HepG2 (cell line): ENCODE measurements around the gene SEMA3F. TPM values are rescaled to one million over a fixed set of nuclear protein-coding genes. Genes with fewer than 3 reads are reported as not detected.
A peak's percentile ranks its signal among the peaks of the same experiment; 100 is the strongest.

ENCODE experiments used
- ATAC-seq: fragments of 200-7000 bp; cut with Tn5 transposase; 3 replicates; pipeline ENCODE4 v1.9.1; 2020; ENCODE audit warnings: mild to moderate bottlenecking, moderate library complexity
- BruUV-seq: library from RNA; stranded (reverse); fragments of 400-500 nt; replicated peaks from 2 replicates; lab custom pipeline; 2021; lab: Mats Ljungman, UMichigan
- CTCF ChIA-PET: fragments of 300-600 bp; formaldehyde crosslinking; extraction: SDS; loops from one replicate; lab custom pipeline; 2021; ENCODE audit warnings: low total read pairs, inconsistent platforms, low intra/inter-chr PET ratio; lab: Yijun Ruan, JAX
- POLR2A ChIA-PET: fragments of 350-600 bp; sonication (Branson Sonifier 250); formaldehyde crosslinking; loops from one replicate; lab custom pipeline; 2020; ENCODE audit warnings: antibody characterized with exemption, inconsistent platforms; lab: Yijun Ruan, JAX
- DNase-seq: peaks from one replicate; pipeline ENCODE4 v3.0.0-alpha.2; 2015; ENCODE audit warnings: low spot score
- FAIRE-seq: peaks from 3 replicates; lab custom pipeline; 2011; peaks lifted over from hg19 to GRCh38; lab: Jason Lieb, UNC
- H2AFZ ChIP-seq: one replicate; pipeline ENCODE4 v1.6.1; 2011; ENCODE audit warnings: low read length, inconsistent platforms
- H3K27ac ChIP-seq: fragments of 300-600 bp; 3 replicates; pipeline ENCODE4 v1.8.0; 2011; ENCODE audit warnings: mixed run types, mild to moderate bottlenecking, mixed read lengths, low read length, inconsistent platforms; ENCODE audit not compliant: insufficient read depth; ENCODE audit errors: extremely low read length
- H3K27me3 ChIP-seq, 2 experiments: fragments of 200-600 bp in 1 of 2; 2 replicates in 1 of 2; 3 replicates in 1 of 2; pipeline versions ENCODE4 v1.6.0 to v1.8.0; 2011; ENCODE audit warnings: low read length in 2 of 2, mild to moderate bottlenecking in 2 of 2, moderate library complexity in 2 of 2, inconsistent platforms in 1 of 2; ENCODE audit not compliant: insufficient read depth in 2 of 2, control insufficient read depth in 1 of 2
- H3K36me3 ChIP-seq, 2 experiments: fragments of 200-600 bp in 1 of 2; replicated peaks in 1 of 2; 2 replicates in 1 of 2; 3 replicates in 1 of 2; pipeline versions ENCODE4 v1.5.1 to v1.8.0; 2011; ENCODE audit warnings: low read length in 2 of 2, inconsistent platforms in 1 of 2; ENCODE audit not compliant: insufficient read depth in 2 of 2, control insufficient read depth in 1 of 2
- H3K4me1 ChIP-seq: 2 replicates; pipeline ENCODE4 v1.5.1; 2012; ENCODE audit warnings: low read length, inconsistent platforms; ENCODE audit not compliant: insufficient read depth
- H3K4me2 ChIP-seq: 2 replicates; pipeline ENCODE4 v1.6.0; 2011; ENCODE audit warnings: low read depth, low read length, inconsistent platforms
- H3K4me3 ChIP-seq, 3 experiments: fragments of 200-600 bp in 1 of 3; sonication (generic), shearing (Covaris generic) in 1 of 3; replicated peaks in 1 of 3; 2 replicates each; pipeline ENCODE4 v1.5.1; 2011 to 2016; ENCODE audit warnings: low read length in 3 of 3, inconsistent platforms in 2 of 3, low read depth in 2 of 3, mild to moderate bottlenecking in 2 of 3, control low read depth in 1 of 3, mixed read lengths in 1 of 3; ENCODE audit not compliant: insufficient read depth in 1 of 3
- H3K79me2 ChIP-seq: one replicate; pipeline ENCODE4 v1.6.1; 2011; ENCODE audit warnings: low read length, inconsistent platforms; ENCODE audit not compliant: insufficient read depth
- H3K9ac ChIP-seq: 2 replicates; pipeline ENCODE4 v1.6.0; 2011; ENCODE audit warnings: mild to moderate bottlenecking, low read depth, low read length, inconsistent platforms; ENCODE audit not compliant: insufficient read depth
- H3K9me3 ChIP-seq: 2 replicates; pipeline ENCODE4 v1.5.1; 2012; ENCODE audit warnings: mild to moderate bottlenecking, low read length
- H4K20me1 ChIP-seq: 2 replicates; pipeline ENCODE4 v1.6.0; 2011; ENCODE audit warnings: inconsistent platforms, mild to moderate bottlenecking, low read length, moderate library complexity; ENCODE audit not compliant: insufficient read depth
- CENPX ChIP-seq: sonication (generic); formaldehyde crosslinking; IDR thresholded peaks from 2 replicates; pipeline ENCODE4 v1.9.0; 2021; ENCODE audit warnings: mild to moderate bottlenecking, missing genetic modification reagents, moderate library complexity
- HNRNPK ChIP-seq: fragments of 200-400 bp; formaldehyde crosslinking; IDR thresholded peaks from 2 replicates; pipeline ENCODE4 v1.6.1; 2018; ENCODE audit warnings: low read length, low read depth, moderate library complexity, mild to moderate bottlenecking; ENCODE audit not compliant: poor library complexity, severe bottlenecking
- RFX1 ChIP-seq: fragments of 450-650 bp; IDR thresholded peaks from 2 replicates; pipeline ENCODE4 v1.6.1; 2017
- SOX5 ChIP-seq: IDR thresholded peaks from 2 replicates; pipeline ENCODE4 v1.6.1; 2016; ENCODE audit warnings: borderline replicate concordance
- ZFAT ChIP-seq: sonication (generic); formaldehyde crosslinking; conservative IDR thresholded peaks from 2 replicates; pipeline ENCODE4 v1.8.1; 2023; ENCODE audit warnings: missing genetic modification reagents, inconsistent platforms
- ZNF337 ChIP-seq: sonication (generic); formaldehyde crosslinking; IDR thresholded peaks from 2 replicates; pipeline ENCODE4 v1.5.1; 2020; ENCODE audit warnings: missing genetic modification reagents, low read depth, mild to moderate bottlenecking, borderline replicate concordance
- ZNF460 ChIP-seq: sonication (generic); formaldehyde crosslinking; IDR thresholded peaks from 2 replicates; pipeline ENCODE4 v1.5.1; 2020; ENCODE audit warnings: missing genetic modification reagents, mild to moderate bottlenecking, borderline replicate concordance
- ZNF605 ChIP-seq: sonication (generic); formaldehyde crosslinking; IDR thresholded peaks from 2 replicates; pipeline ENCODE4 v1.8.0; 2022; ENCODE audit warnings: mild to moderate bottlenecking, missing genetic modification reagents
- ZNF674 ChIP-seq: sonication (generic); formaldehyde crosslinking; IDR thresholded peaks from 2 replicates; pipeline ENCODE4 v1.5.0; 2020; ENCODE audit warnings: low read depth, mild to moderate bottlenecking, missing genetic modification reagents
- ZSCAN29 ChIP-seq: sonication (generic); formaldehyde crosslinking; conservative IDR thresholded peaks from 2 replicates; pipeline ENCODE4 v1.4.0; 2020; ENCODE audit warnings: mild to moderate bottlenecking, missing genetic modification reagents
- ZSCAN31 ChIP-seq: sonication (generic); formaldehyde crosslinking; IDR thresholded peaks from 2 replicates; pipeline ENCODE4 v1.5.0; 2020; ENCODE audit warnings: low read depth, mild to moderate bottlenecking, missing genetic modification reagents
- WGBS: methylation state at CpG from one replicate; pipeline ENCODE4 v1.1.6; 2017; ENCODE audit warnings: low lambda C conversion rate; 5-methylcytosine and 5-hydroxymethylcytosine counted together
- in situ Hi-C: cut with HindIII; loops from 2 replicates; pipeline ENCODE4 v1.10.0; 2017; ENCODE audit warnings: low pct_unique_long_range_greater_than_20kb; ENCODE audit not compliant: extremely low pct_ligation_motif_present
- intact Hi-C: fragments of 100-400 bp; cut with micrococcal nuclease; formaldehyde crosslinking; loops from one replicate; pipeline ENCODE4 v1.10.0; 2022; ENCODE audit not compliant: unreplicated experiment
- polyA plus RNA-seq, 8 experiments: library from polyadenylated mRNA; depleted of rRNA in 3 of 8; stranded (reverse) in 7 of 8; unstranded in 1 of 8; fragments of >200 nt; fragmentation: Illumina TruSeq in 4 of 8; extraction: Trizol in 4 of 8; gene quantifications; 2 replicates each; pipeline versions ENCODE4 v1.2.1 to v1.2.3, GENCODE V29; 2011 to 2016; ENCODE audit warnings: low read depth in 4 of 8, missing spikeins in 1 of 8, mixed read lengths in 1 of 8; ENCODE audit not compliant: insufficient read depth in 1 of 8
- total RNA-seq, 5 experiments: library from RNA; depleted of rRNA; stranded (reverse); fragments of >200 nt; fragmentation: Illumina TruSeq; extraction: Trizol; gene quantifications; 2 replicates each; pipeline ENCODE4 v1.2.3, GENCODE V29; 2016; ENCODE audit warnings: low read depth in 1 of 5
- TF ChIP-seq, protein P1 (sequence below): sonication (generic); formaldehyde crosslinking; IDR thresholded peaks from 2 replicates; pipeline ENCODE4 v1.8.0; 2022; ENCODE audit warnings: missing genetic modification reagents, mild to moderate bottlenecking, borderline replicate concordance
- TF ChIP-seq, protein P2 (sequence below): sonication (generic); formaldehyde crosslinking; IDR thresholded peaks from 2 replicates; pipeline ENCODE4 v1.4.0; 2020; ENCODE audit warnings: missing genetic modification reagents, mild to moderate bottlenecking, borderline replicate concordance
- TF ChIP-seq, protein P3 (sequence below): sonication (generic); formaldehyde crosslinking; IDR thresholded peaks from 2 replicates; pipeline ENCODE4 v1.8.1; 2023; ENCODE audit warnings: mild to moderate bottlenecking, missing genetic modification reagents, borderline replicate concordance

SEMA3F gene
- total and polyA plus RNA-seq, 2 of the 13 experiments (the other 11 are each of a cell fraction or from before 2014, with no cell fraction given), result 7.6 to 17.2 TPM

DNA sequence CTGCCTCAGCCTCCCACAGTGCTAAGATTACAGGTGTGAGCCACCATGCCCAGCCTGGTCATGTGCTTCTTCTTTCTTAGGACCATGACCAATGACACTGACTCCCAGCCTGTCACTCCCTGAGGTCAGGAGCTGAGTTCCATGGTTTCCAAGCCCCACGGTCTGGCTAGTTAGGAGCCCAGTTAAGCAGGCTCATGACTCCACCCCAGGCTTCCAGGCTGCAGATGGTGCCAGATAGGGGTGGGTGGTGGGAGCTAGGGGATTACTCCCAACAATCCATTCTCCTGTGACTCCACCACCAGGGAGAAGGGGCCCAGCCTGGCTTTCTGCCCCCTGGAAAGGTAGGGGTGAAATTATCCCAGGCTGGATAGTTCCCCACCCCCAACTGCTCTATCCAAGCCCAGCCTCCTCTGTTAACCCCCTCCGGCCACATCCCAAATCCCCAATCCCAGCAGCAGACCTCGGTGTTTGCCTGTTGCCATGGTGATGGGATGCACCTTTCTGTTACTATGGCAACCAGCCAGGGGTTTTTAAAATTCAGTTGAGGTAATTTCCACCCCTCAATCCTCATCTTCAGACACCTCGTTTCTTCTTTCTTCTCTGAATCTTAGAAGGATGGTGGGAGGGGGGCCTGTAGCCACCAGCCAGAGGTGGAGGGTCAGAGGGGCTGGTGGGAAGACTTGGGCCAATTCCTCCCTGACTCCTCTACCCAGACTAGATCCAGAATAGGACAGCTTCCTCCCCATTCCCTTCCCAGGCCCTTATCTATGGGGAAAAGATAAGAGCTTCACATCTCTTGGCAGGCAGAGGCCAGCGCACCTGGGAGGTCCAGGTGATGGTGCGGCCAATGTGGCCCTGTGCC, 22.5 kb upstream of the SEMA3F start:
- 27% methylated on average over 3 of the region's 6 CpGs for WGBS

DNA sequence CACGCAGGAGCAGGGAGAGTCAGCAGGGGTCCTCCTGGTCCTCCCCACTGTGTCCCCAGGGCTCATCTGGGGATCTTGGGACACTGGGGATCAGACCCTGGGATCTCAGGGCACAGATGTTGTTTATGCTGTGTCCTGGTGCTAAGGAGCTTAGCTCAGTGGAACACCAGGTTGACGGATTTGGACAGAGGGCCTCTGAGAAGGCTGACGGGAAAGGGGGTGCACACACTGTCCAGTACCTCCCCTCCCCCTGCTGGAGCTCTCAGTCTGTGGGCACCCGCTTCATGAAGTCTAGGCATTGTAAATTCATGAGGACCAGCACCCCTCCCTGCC, 21.9 kb upstream of the SEMA3F start:
- Histone ChIP-seq H3K9me3 (no peaks in the 10 kb centered on the region), H3K27ac (no peak overlapping the region), H4K20me1 (no peaks in the 10 kb centered on the region), H3K79me2 (no peaks in the 10 kb centered on the region), H3K36me3 (no peaks in the 10 kb centered on the region), H3K4me1 (peaks cover under 1% of the 10 kb centered on the region), H3K27me3 (peaks cover 23 to 48% of the 10 kb centered on the region in 2 experiments; a peak in 4 of 5 replicates), H3K4me3 (no peak overlapping the region), H3K4me2 (no peak overlapping the region), H2AFZ (no peak overlapping the region), H3K9ac (no peak overlapping the region)
- FAIRE-seq (no peak), DNase-seq (no peak), ATAC-seq (no peak)
- intact Hi-C loops, result no loop called here
- in situ Hi-C loops, result no loop called here
- ChIA-PET POLR2A (no interaction called here), CTCF (no interaction called here)
- 0% methylated on average over 1 of the region's 4 CpGs for WGBS
- BruUV-seq, result no TSS peak
- TF ChIP-seq HNRNPK, result no peak
- no peak for TF ChIP-seq CENPX (CRISPR knock-in tag)
- TF ChIP-seq ZNF337 (CRISPR knock-in tag), result no peak
- no peak for TF ChIP-seq ZNF460 (CRISPR knock-in tag)
- no peak for TF ChIP-seq ZFAT (CRISPR knock-in tag)
- TF ChIP-seq ZNF674 (CRISPR knock-in tag), result no peak
- TF ChIP-seq, protein P1, sequence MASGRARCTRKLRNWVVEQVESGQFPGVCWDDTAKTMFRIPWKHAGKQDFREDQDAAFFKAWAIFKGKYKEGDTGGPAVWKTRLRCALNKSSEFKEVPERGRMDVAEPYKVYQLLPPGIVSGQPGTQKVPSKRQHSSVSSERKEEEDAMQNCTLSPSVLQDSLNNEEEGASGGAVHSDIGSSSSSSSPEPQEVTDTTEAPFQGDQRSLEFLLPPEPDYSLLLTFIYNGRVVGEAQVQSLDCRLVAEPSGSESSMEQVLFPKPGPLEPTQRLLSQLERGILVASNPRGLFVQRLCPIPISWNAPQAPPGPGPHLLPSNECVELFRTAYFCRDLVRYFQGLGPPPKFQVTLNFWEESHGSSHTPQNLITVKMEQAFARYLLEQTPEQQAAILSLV (CRISPR knock-in tag), result no peak
- no peak for TF ChIP-seq SOX5
- no peak for TF ChIP-seq ZNF605 (CRISPR knock-in tag)
- no peak for TF ChIP-seq ZSCAN31 (CRISPR knock-in tag)
- TF ChIP-seq, protein P2, sequence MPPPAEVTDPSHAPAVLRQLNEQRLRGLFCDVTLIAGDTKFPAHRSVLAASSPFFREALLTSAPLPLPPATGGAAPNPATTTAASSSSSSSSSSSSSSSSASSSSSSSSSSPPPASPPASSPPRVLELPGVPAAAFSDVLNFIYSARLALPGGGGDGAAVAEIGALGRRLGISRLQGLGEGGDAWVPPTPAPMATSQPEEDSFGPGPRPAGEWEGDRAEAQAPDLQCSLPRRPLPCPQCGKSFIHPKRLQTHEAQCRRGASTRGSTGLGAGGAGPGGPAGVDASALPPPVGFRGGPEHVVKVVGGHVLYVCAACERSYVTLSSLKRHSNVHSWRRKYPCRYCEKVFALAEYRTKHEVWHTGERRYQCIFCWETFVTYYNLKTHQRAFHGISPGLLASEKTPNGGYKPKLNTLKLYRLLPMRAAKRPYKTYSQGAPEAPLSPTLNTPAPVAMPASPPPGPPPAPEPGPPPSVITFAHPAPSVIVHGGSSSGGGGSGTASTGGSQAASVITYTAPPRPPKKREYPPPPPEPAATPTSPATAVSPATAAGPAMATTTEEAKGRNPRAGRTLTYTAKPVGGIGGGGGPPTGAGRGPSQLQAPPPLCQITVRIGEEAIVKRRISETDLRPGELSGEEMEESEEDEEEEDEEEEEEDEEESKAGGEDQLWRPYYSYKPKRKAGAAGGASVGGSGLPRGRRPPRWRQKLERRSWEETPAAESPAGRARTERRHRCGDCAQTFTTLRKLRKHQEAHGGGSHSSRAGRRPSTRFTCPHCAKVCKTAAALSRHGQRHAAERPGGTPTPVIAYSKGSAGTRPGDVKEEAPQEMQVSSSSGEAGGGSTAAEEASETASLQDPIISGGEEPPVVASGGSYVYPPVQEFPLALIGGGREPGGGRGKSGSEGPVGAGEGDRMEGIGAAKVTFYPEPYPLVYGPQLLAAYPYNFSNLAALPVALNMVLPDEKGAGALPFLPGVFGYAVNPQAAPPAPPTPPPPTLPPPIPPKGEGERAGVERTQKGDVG (CRISPR knock-in tag), result no peak
- no peak for TF ChIP-seq ZSCAN29 (CRISPR knock-in tag)

More for the DNA sequence above, 22.5 kb upstream of the SEMA3F start:
- H3K27me3 ChIP-seq, result peaks cover 21 to 43% of the 10 kb centered on the region in 2 experiments; a peak in 4 of 5 replicates
- no peaks in the 10 kb centered on the region for H4K20me1 ChIP-seq
- no peak overlapping the region for H3K27ac ChIP-seq
- no peak overlapping the region for H3K9ac ChIP-seq
- no peak for DNase-seq
- no TSS peak for BruUV-seq
- in situ Hi-C loops, result no loop called here
- no peak overlapping the region for H3K4me2 ChIP-seq
- H3K4me1 ChIP-seq, result peaks cover 7% of the 10 kb centered on the region
- H2AFZ ChIP-seq, result no peak overlapping the region
- FAIRE-seq, result no peak
- CTCF ChIA-PET, result no interaction called here
- TF ChIP-seq, protein P3, sequence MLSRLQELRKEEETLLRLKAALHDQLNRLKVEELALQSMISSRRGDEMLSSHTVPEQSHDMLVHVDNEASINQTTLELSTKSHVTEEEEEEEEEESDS (CRISPR knock-in tag), result no peak
- TF ChIP-seq RFX1, result peak; percentile 68
- no peaks in the 10 kb centered on the region for H3K9me3 ChIP-seq
- H3K4me3 ChIP-seq, result no peak overlapping the region
- intact Hi-C loops, result no loop called here
- POLR2A ChIA-PET, result no interaction called here
- ATAC-seq, result no peak
- H3K36me3 ChIP-seq, result no peaks in the 10 kb centered on the region
- no peaks in the 10 kb centered on the region for H3K79me2 ChIP-seq
